Cerebellar cortex (tissue), 1 donor: ENCODE results near the gene IGFLR1.
"Not testable (repeated sequence)": the region's sequence is repeated elsewhere in the genome, so short reads cannot be mapped to it uniquely, and the experiment has no call there.

Experiments
- DNase-seq: peaks from one replicate; pipeline ENCODE4 v3.0.0-alpha.2; 2015; ENCODE audit warnings: low spot score

Gene IGFLR1

GRCh38 chr19:35704218-35704617 is 38.0 kb downstream of the IGFLR1 start, which contains the start of gene ZBTB32:
TSS of gene ZBTB32 (plus strand) at chr19:35704558. CDS start at chr19:35714627, 10,069 bp downstream.
- peak; percentile 43 for DNase-seq

- no peak for DNase-seq
Measured at GRCh38 chr19:35703343-35703742, 38.9 kb downstream of the IGFLR1 start.

DNA sequence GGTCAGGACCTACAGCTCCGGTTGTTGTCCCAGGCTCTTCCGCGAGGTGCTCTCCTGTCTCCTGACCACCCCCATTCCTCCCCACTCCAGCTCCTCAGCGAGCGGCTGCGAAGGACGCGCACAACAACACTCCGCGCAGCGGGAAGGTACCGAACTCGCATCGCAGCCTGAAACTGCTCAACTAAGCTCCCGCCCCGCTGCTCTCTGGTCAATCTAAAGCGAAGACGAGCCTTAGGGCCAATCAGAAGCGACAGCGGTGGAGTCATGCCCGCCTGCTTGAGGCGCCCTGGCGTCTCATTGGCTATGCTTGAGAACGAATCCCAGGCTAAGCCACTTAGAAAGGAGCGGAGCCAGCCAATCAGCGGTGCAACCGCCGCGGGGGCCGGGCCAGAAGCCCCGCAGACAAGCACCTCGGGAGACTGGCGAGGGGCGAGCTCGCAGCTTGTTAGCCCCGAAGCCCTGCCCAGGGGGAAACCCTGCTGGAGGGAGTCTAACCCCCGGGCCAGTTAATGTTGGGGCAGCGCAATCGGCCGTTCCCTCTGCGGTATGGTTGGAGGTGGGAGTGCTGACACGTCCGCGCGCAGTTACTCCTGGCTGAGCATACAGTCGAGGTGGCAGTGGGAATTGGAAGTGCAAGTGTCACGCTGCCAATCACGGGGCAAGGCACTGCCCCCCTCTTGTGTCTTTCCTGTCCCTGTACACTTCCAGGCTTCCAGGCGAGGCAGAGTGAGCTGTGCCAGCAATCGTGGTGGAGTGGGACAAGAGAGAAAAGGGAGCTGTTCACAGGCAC is 39.8 kb downstream of the IGFLR1 start:
- DNase-seq = peak; percentile 100

- no peak for DNase-seq
Measured at GRCh38 chr19:35696835-35697234, 45.4 kb downstream of the IGFLR1 start.

- no peak for DNase-seq
Measured at GRCh38 chr19:35695895-35696422, 46.3 kb downstream of the IGFLR1 start.

- peak; percentile 93 for DNase-seq
Measured at GRCh38 chr19:35693835-35694599, 48.2 kb downstream of the IGFLR1 start.

- no peak for DNase-seq
Measured at GRCh38 chr19:35693422-35693821, 48.8 kb downstream of the IGFLR1 start.

- DNase-seq = no peak
Measured at GRCh38 chr19:35692010-35692409, 50.2 kb downstream of the IGFLR1 start.

- not testable (repeated sequence) for DNase-seq
Measured at GRCh38 chr19:35691106-35691505, 51.1 kb downstream of the IGFLR1 start.

DNA sequence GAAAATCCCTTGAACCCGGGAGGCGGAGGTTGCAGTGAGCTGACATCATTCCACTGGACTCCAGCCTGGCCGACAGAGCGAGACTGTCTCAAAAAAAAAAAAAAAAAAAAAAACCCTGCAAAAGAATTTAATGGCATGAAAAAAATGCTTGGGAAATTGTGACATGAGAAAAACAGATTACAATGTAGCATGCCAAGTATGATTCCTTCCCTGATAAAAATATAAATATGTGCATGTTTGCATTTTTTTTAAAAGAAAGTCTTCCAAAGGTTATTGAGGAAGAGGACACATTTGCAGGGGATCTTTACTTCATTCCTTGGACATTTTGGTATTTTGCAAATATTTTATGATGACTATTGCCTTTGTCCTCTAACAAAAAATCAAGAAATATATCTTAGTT is 52.4 kb downstream of the IGFLR1 start:
- DNase-seq = no peak
